Measurements from ENCODE around the gene ACVR1.

ACVR1 gene

GRCh38 chr2:157822533-157822932 is 53.6 kb downstream of the ACVR1 start:
- DNase-seq, result no peak

- DNase-seq, result no peak
Observed at GRCh38 chr2:157821519-157822131, 54.5 kb downstream of the ACVR1 start.

GRCh38 chr2:157820193-157820592 is 55.9 kb downstream of the ACVR1 start:
- no peak for DNase-seq

- no peak for DNase-seq
Observed at GRCh38 chr2:157819761-157820160, 56.4 kb downstream of the ACVR1 start.

- DNase-seq, result no peak
Observed at GRCh38 chr2:157818227-157818626, 57.9 kb downstream of the ACVR1 start.

- DNase-seq, result no peak
Observed at GRCh38 chr2:157815421-157815820, 60.7 kb downstream of the ACVR1 start.

- no peak for DNase-seq
Observed at GRCh38 chr2:157813467-157813866, 62.7 kb downstream of the ACVR1 start.

GRCh38 chr2:157810037-157810436 is 66.1 kb downstream of the ACVR1 start:
- DNase-seq, result no peak

GRCh38 chr2:157809212-157809611 is 66.9 kb downstream of the ACVR1 start:
- DNase-seq, result no peak

- no peak for DNase-seq
Observed at GRCh38 chr2:157808421-157808820, 67.7 kb downstream of the ACVR1 start.

- no peak for DNase-seq
Observed at GRCh38 chr2:157806426-157807077, 69.6 kb downstream of the ACVR1 start.

GRCh38 chr2:157805519-157805918 is 70.6 kb downstream of the ACVR1 start:
- DNase-seq, result no peak

GRCh38 chr2:157804355-157804754 is 71.8 kb downstream of the ACVR1 start:
- DNase-seq, result no peak

GRCh38 chr2:157803952-157804351 is 72.2 kb downstream of the ACVR1 start:
- no peak for DNase-seq

- DNase-seq, result no peak
Observed at GRCh38 chr2:157803476-157803875, 72.7 kb downstream of the ACVR1 start.

GRCh38 chr2:157800838-157801495 is 75.2 kb downstream of the ACVR1 start:
- peak; percentile 40 for DNase-seq

GRCh38 chr2:157793053-157793612 is 83.0 kb downstream of the ACVR1 start:
- DNase-seq, result no peak

- no peak for DNase-seq
Observed at GRCh38 chr2:157792335-157793052, 83.6 kb downstream of the ACVR1 start.

- DNase-seq, result no peak
Observed at GRCh38 chr2:157790780-157791179, 85.3 kb downstream of the ACVR1 start.

GRCh38 chr2:157789933-157790511 is 86.1 kb downstream of the ACVR1 start:
- peak; percentile 56 for DNase-seq

GRCh38 chr2:157789256-157789655 is 86.9 kb downstream of the ACVR1 start:
- no peak for DNase-seq

- DNase-seq, result no peak
Observed at GRCh38 chr2:157788201-157788600, 87.9 kb downstream of the ACVR1 start.

- DNase-seq, result no peak
Observed at GRCh38 chr2:157787364-157787938, 88.7 kb downstream of the ACVR1 start.

All from NCI-H2029 (cell line).